Measurements from ENCODE around the gene COASY. TPM values are rescaled to one million over a fixed set of nuclear protein-coding genes. Genes with fewer than 3 reads are reported as not detected.
"Not testable (repeated sequence)": the region's sequence is repeated elsewhere in the genome, so short reads cannot be mapped to it uniquely, and the experiment has no call there.

Gene COASY
- total RNA-seq, 1 experiment from 2014 or later, result 138 TPM

GRCh38 chr17:42548993-42549755 is 12.8 kb upstream of the COASY start:
- H3K4me1 ChIP-seq, result peaks cover 8% of the 10 kb centered on the region; the same call in 1 of the 2 replicates
- Mint-ChIP-seq H3K4me1 (ENCODE audit: low read depth, unreplicated experiment) (peaks cover 6% of the 10 kb centered on the region), H3K9me3 (ENCODE audit: unreplicated experiment) (no peaks in the 10 kb centered on the region), H3K27ac (ENCODE audit: unreplicated experiment) (no peak overlapping the region), H3K27me3 (ENCODE audit: insufficient read depth, unreplicated experiment) (no peaks in the 10 kb centered on the region), H3K36me3 (ENCODE audit: insufficient read depth, unreplicated experiment) (peaks cover 54% of the 10 kb centered on the region), H3K4me3 (ENCODE audit: unreplicated experiment) (no peak overlapping the region)
- H3K4me3 ChIP-seq (ENCODE audit: low read depth, low read length), result no peak overlapping the region
- CTCF ChIA-PET, result interaction anchor here (0.6 kb wide), 1 partner anchor 180 kb away, joined by 5 read pairs; no protein-coding TSS in a partner anchor
- no peaks in the 10 kb centered on the region for H3K27me3 ChIP-seq (replicated peaks; ENCODE audit: control insufficient read depth, insufficient read depth, low read length)
- BruUV-seq (replicated peaks), result no TSS peak
- POLR2A ChIA-PET, result no interaction called here
- no peaks in the 10 kb centered on the region for H3K36me3 ChIP-seq (ENCODE audit: control insufficient read depth, insufficient read depth, low read length)
- TF ChIP-seq, protein P1, sequence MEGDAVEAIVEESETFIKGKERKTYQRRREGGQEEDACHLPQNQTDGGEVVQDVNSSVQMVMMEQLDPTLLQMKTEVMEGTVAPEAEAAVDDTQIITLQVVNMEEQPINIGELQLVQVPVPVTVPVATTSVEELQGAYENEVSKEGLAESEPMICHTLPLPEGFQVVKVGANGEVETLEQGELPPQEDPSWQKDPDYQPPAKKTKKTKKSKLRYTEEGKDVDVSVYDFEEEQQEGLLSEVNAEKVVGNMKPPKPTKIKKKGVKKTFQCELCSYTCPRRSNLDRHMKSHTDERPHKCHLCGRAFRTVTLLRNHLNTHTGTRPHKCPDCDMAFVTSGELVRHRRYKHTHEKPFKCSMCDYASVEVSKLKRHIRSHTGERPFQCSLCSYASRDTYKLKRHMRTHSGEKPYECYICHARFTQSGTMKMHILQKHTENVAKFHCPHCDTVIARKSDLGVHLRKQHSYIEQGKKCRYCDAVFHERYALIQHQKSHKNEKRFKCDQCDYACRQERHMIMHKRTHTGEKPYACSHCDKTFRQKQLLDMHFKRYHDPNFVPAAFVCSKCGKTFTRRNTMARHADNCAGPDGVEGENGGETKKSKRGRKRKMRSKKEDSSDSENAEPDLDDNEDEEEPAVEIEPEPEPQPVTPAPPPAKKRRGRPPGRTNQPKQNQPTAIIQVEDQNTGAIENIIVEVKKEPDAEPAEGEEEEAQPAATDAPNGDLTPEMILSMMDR (IDR thresholded peaks at IDR 0.05; ENCODE audit: insufficient read depth in 1 of 2, low read depth in 1 of 2, low read length in 1 of 2, severe bottlenecking in 1 of 2, unreplicated experiment in 1 of 2), result no peak
- DNase-seq, result no peak
- H3K9me3 ChIP-seq, result no peaks in the 10 kb centered on the region
- intact Hi-C loops (cut with micrococcal nuclease; ENCODE audit: unreplicated experiment), result no loop called here

- H3K27me3 Mint-ChIP-seq (ENCODE audit: insufficient read depth, unreplicated experiment); BruUV-seq (replicated peaks); H3K9me3 Mint-ChIP-seq (ENCODE audit: unreplicated experiment); H3K9me3 ChIP-seq; H3K27me3 ChIP-seq (replicated peaks; ENCODE audit: control insufficient read depth, insufficient read depth, low read length); H3K36me3 ChIP-seq (ENCODE audit: control insufficient read depth, insufficient read depth, low read length); H3K4me1 ChIP-seq; CTCF ChIA-PET; H3K4me1 Mint-ChIP-seq (ENCODE audit: low read depth, unreplicated experiment); intact Hi-C loops (cut with micrococcal nuclease; ENCODE audit: unreplicated experiment); DNase-seq: not testable (repeated sequence)
- Mint-ChIP-seq H3K36me3 (ENCODE audit: insufficient read depth, unreplicated experiment) (peaks cover 30% of the 10 kb centered on the region), H3K27ac (ENCODE audit: unreplicated experiment) (peak within 1 kb of the TSS; percentile 94), H3K4me3 (ENCODE audit: unreplicated experiment) (peak within 1 kb of the TSS; percentile 97)
- POLR2A ChIA-PET, result interaction anchor here (1.1 kb wide), 1 partner anchor 17 kb away, joined by 3 read pairs; the partner anchor contains the start of gene NAGLU
- H3K4me3 ChIP-seq (ENCODE audit: low read depth, low read length), result peak within 1 kb of the TSS; percentile 88
These were observed 9.2 kb upstream of the COASY start, which contains the start of gene HSD17B1 for GRCh38 chr17:42552736-42553135. Gene HSD17B1, plus strand, starts transcription at chr17:42552923. Its CDS starts 11 bp downstream, at chr17:42552934.

- Mint-ChIP-seq H3K4me3 (ENCODE audit: unreplicated experiment) (peak overlapping the region; percentile 97), H3K9me3 (ENCODE audit: unreplicated experiment) (no peaks in the 10 kb centered on the region), H3K36me3 (ENCODE audit: insufficient read depth, unreplicated experiment) (peaks cover 24% of the 10 kb centered on the region), H3K4me1 (ENCODE audit: low read depth, unreplicated experiment) (peaks cover 6% of the 10 kb centered on the region), H3K27ac (ENCODE audit: unreplicated experiment) (peak overlapping the region; percentile 94), H3K27me3 (ENCODE audit: insufficient read depth, unreplicated experiment) (no peaks in the 10 kb centered on the region)
- H3K4me1 ChIP-seq, result peaks cover 8% of the 10 kb centered on the region; the same call in 1 of the 2 replicates
- H3K9me3 ChIP-seq, result no peaks in the 10 kb centered on the region
- no peaks in the 10 kb centered on the region for H3K36me3 ChIP-seq (ENCODE audit: control insufficient read depth, insufficient read depth, low read length)
- intact Hi-C loops (cut with micrococcal nuclease; ENCODE audit: unreplicated experiment), result no loop called here
- peak overlapping the region; percentile 88 for H3K4me3 ChIP-seq (ENCODE audit: low read depth, low read length)
- ChIA-PET CTCF (interaction anchor here (1.9 kb wide), 1 partner anchor 26 kb away, joined by 6 read pairs; no protein-coding TSS in a partner anchor), POLR2A (no interaction called here)
- TF ChIP-seq, protein P1 (IDR thresholded peaks at IDR 0.05; ENCODE audit: insufficient read depth in 1 of 2, low read depth in 1 of 2, low read length in 1 of 2, severe bottlenecking in 1 of 2, unreplicated experiment in 1 of 2), result no peak
- no peaks in the 10 kb centered on the region for H3K27me3 ChIP-seq (replicated peaks; ENCODE audit: control insufficient read depth, insufficient read depth, low read length)
- no peak for DNase-seq
- BruUV-seq (replicated peaks), result no TSS peak
These were observed 8.7 kb upstream of the COASY start for GRCh38 chr17:42553161-42553818.

All from Caco-2 (cell line).